SK-N-SH treated with all-trans-retinoic acid at 6 μM for 48 hours (cell line): Measurements from ENCODE around the gene STPG2.
"Not testable (repeated sequence)": the region's sequence is repeated elsewhere in the genome, so short reads cannot be mapped to it uniquely, and the experiment has no call there.

Experiments
- ATAC-seq: fragments of 200-7000 bp; cut with Tn5 transposase; 3 replicates; pipeline ENCODE4 v1.9.1; 2020; ENCODE audit warnings: mild to moderate bottlenecking, moderate library complexity
- ARNTL ChIP-seq: fragments of 450-650 bp; formaldehyde crosslinking; IDR thresholded peaks from 2 replicates; pipeline ENCODE4 v1.5.0; 2020; ENCODE audit warnings: low read depth, mild to moderate bottlenecking, moderate library complexity, borderline replicate concordance
- BACH2 ChIP-seq: fragments of 250-450 bp; sonication (Bioruptor Pico); IDR thresholded peaks from 2 replicates; pipeline ENCODE4 v1.9.0; 2021; ENCODE audit warnings: mild to moderate bottlenecking, borderline replicate concordance
- CSRNP3 ChIP-seq: fragments of 250-450 bp; sonication (Bioruptor Pico); IDR thresholded peaks from 2 replicates; pipeline ENCODE4 v1.5.1; 2021; ENCODE audit warnings: mild to moderate bottlenecking, moderate library complexity
- ESRRG ChIP-seq: fragments of 250-450 bp; sonication (Bioruptor Pico); IDR thresholded peaks from 2 replicates; pipeline ENCODE4 v1.6.1; 2021; ENCODE audit warnings: mild to moderate bottlenecking
- GLIS3 ChIP-seq: fragments of 250-450 bp; sonication (Bioruptor Pico); IDR thresholded peaks from 2 replicates; pipeline ENCODE4 v1.5.0; 2020; ENCODE audit warnings: mild to moderate bottlenecking, moderate library complexity
- ISL1 ChIP-seq: fragments of 250-450 bp; sonication (Bioruptor Pico); IDR thresholded peaks from 2 replicates; pipeline ENCODE4 v2.1.2; 2022; ENCODE audit warnings: mild to moderate bottlenecking, moderate library complexity
- PATZ1 ChIP-seq: fragments of 250-450 bp; sonication (Bioruptor Pico); IDR thresholded peaks from 2 replicates; pipeline ENCODE4 v1.8.0; 2020; ENCODE audit warnings: mild to moderate bottlenecking, moderate library complexity, borderline replicate concordance
- POU6F1 ChIP-seq: fragments of 250-450 bp; sonication (Bioruptor Pico); IDR thresholded peaks from 2 replicates; pipeline ENCODE4 v1.8.0; 2021; ENCODE audit warnings: low read depth, mild to moderate bottlenecking, moderate library complexity, borderline replicate concordance
- PPARA ChIP-seq: fragments of 250-450 bp; sonication (Bioruptor Pico); IDR thresholded peaks from 2 replicates; pipeline ENCODE4 v1.5.0; 2020; ENCODE audit warnings: mild to moderate bottlenecking, borderline replicate concordance
- RARB ChIP-seq: fragments of 250-450 bp; sonication (Bioruptor Pico); IDR thresholded peaks from 2 replicates; pipeline ENCODE4 v1.8.0; 2021; ENCODE audit warnings: mild to moderate bottlenecking, moderate library complexity
- SNAI2 ChIP-seq: fragments of 250-450 bp; sonication (Bioruptor Pico); IDR thresholded peaks from 2 replicates; pipeline ENCODE4 v1.5.0; 2020; ENCODE audit warnings: mild to moderate bottlenecking, moderate library complexity
- TOX ChIP-seq: fragments of 250-450 bp; sonication (Bioruptor Pico); IDR thresholded peaks from 2 replicates; pipeline ENCODE4 v1.8.0; 2021; ENCODE audit warnings: mild to moderate bottlenecking, moderate library complexity, borderline replicate concordance
- ZC3H10 ChIP-seq: fragments of 250-450 bp; sonication (Bioruptor Pico); IDR thresholded peaks from 2 replicates; pipeline ENCODE4 v1.5.1; 2021; ENCODE audit warnings: mild to moderate bottlenecking, moderate library complexity
- ZFP3 ChIP-seq: fragments of 250-450 bp; sonication (Bioruptor Pico); IDR thresholded peaks from 2 replicates; pipeline ENCODE4 v1.5.0; 2020; ENCODE audit warnings: mild to moderate bottlenecking, moderate library complexity
- ZFP30 ChIP-seq: fragments of 450-650 bp; formaldehyde crosslinking; IDR thresholded peaks from 2 replicates; pipeline ENCODE4 v1.5.0; 2022; ENCODE audit warnings: mild to moderate bottlenecking, moderate library complexity
- ZNF565 ChIP-seq: fragments of 450-650 bp; formaldehyde crosslinking; conservative IDR thresholded peaks from 2 replicates; pipeline ENCODE4 v1.5.0; 2020; ENCODE audit warnings: low read depth, mild to moderate bottlenecking, moderate library complexity
- ZNF70 ChIP-seq: fragments of 450-650 bp; formaldehyde crosslinking; IDR thresholded peaks from 2 replicates; pipeline ENCODE4 v1.5.0; 2020; ENCODE audit warnings: mild to moderate bottlenecking, moderate library complexity
- ZNF8 ChIP-seq: fragments of 450-650 bp; formaldehyde crosslinking; IDR thresholded peaks from 2 replicates; pipeline ENCODE4 v1.5.0; 2020; ENCODE audit warnings: mild to moderate bottlenecking, moderate library complexity
- TF ChIP-seq, protein P1 (sequence below): fragments of 250-450 bp; sonication (Bioruptor Pico); IDR thresholded peaks from 2 replicates; pipeline ENCODE4 v1.5.1; 2020; ENCODE audit warnings: low read depth, mild to moderate bottlenecking, moderate library complexity

Gene STPG2

DNA sequence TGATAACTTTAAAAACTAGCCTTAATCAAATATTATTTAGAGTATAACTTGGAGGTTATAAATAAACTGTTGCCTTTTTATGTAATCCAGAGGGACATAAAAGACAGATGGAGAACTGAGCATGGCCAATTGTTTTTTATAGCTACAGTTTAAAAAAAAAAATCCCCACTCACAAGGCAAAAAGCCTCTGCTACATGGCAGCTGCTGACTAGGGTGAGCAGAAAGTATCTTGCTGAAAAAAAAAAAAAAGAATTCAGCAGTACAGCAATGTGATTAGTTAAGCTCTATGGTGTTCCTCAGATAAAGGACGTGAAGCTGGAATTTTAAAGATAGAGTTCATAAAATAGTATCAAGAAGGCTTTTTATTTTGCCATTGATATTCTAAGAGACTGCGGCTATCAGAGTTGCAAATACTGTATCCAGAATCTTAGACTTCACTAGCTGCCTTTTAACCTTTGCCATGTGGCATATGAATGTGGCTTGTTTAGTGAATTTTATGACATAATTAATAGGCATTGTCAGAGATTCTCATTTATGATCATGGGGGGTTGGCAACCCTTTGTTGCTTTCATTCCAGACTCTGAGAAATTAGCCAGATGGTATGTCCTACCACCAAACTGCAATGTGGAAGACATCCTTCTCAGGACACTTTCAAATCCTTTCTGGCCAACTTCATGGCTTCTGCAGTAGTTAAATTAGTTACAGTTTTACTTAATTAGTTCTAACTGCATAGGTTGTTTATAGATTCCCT, 498.0 kb downstream of the STPG2 start:
- TF ChIP-seq CSRNP3 (CRISPR knock-in tag) (no peak), ZFP30 (CRISPR knock-in tag) (no peak), ZC3H10 (no peak), ESRRG (no peak), GLIS3 (CRISPR knock-in tag) (no peak), ZNF70 (CRISPR knock-in tag) (no peak), POU6F1 (no peak), PATZ1 (CRISPR knock-in tag) (peak; percentile 52; the same call in 1 of the 2 replicates), TOX (CRISPR knock-in tag) (no peak), ZNF8 (CRISPR knock-in tag) (no peak), SNAI2 (no peak), ISL1 (peak; percentile 63), ARNTL (CRISPR knock-in tag) (no peak), BACH2 (CRISPR knock-in tag) (no peak)
- TF ChIP-seq, protein P1, sequence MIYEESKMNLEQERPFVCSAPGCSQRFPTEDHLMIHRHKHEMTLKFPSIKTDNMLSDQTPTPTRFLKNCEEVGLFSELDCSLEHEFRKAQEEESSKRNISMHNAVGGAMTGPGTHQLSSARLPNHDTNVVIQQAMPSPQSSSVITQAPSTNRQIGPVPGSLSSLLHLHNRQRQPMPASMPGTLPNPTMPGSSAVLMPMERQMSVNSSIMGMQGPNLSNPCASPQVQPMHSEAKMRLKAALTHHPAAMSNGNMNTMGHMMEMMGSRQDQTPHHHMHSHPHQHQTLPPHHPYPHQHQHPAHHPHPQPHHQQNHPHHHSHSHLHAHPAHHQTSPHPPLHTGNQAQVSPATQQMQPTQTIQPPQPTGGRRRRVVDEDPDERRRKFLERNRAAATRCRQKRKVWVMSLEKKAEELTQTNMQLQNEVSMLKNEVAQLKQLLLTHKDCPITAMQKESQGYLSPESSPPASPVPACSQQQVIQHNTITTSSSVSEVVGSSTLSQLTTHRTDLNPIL = no peak
- ATAC-seq = no peak

DNA sequence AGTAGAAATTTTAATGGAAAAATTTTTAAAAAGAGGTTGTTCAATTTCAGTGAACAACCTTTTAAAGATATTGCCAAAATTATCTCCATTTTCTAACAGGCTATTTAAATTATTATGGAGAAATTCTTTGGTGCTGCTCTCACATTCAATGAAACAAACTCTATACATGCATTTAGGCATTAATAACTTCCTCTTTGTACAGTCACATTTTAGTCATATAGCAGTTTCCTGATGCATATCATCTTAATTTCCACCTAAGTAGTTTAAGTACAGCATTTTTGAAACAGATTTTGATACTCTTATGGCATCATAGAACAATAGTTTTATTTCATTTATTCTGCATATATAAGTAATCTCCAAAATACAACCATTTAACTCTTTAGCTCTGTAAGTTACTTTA, 500.1 kb downstream of the STPG2 start:
- ATAC-seq = no peak
- no peak for TF ChIP-seq PPARA (CRISPR knock-in tag)
- TF ChIP-seq ZNF70 (CRISPR knock-in tag) = no peak
- TF ChIP-seq ZNF565 (CRISPR knock-in tag) = no peak
- TF ChIP-seq POU6F1 = no peak
- no peak for TF ChIP-seq ZFP3
- no peak for TF ChIP-seq ZC3H10
- TF ChIP-seq RARB = no peak
- TF ChIP-seq ARNTL (CRISPR knock-in tag) = no peak
- TF ChIP-seq ZNF8 (CRISPR knock-in tag) = no peak
- TF ChIP-seq GLIS3 (CRISPR knock-in tag) = no peak

GRCh38 chr4:97639961-97640360, 503.3 kb downstream of the STPG2 start:
- ATAC-seq = no peak
- TF ChIP-seq ZNF565 (CRISPR knock-in tag) (no peak), ZNF8 (CRISPR knock-in tag) (no peak), ZNF70 (CRISPR knock-in tag) (no peak)

DNA sequence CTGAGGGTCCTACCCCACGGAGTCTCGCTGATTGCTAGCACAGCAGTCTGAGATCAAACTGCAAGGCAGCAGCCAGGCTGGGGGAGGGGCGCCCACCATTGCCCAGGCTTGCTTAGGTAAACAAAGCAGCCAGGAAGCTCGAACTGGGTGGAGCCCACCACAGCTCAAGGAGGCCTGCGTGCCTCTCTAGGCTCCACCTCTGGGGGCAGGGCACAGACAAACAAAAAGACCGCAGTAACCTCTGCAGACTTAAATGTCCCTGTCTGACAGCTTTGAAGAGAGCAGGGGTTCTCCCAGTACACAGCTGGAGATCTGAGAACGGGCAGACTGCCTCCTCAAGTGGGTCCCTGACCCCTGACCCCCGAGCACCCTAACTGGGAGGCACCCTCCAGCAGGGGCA, 509.4 kb downstream of the STPG2 start:
- not testable (repeated sequence) for ATAC-seq

GRCh38 chr4:97627750-97628149, 515.5 kb downstream of the STPG2 start:
- no peak for ATAC-seq
- TF ChIP-seq ZNF565 (CRISPR knock-in tag) (no peak), ZFP30 (CRISPR knock-in tag) (no peak), ARNTL (CRISPR knock-in tag) (no peak)
